ENCODE data around the gene KCNK17. TPM values are rescaled to one million over a fixed set of nuclear protein-coding genes. Genes with fewer than 3 reads are reported as not detected.

Gene KCNK17
- total RNA-seq, 1 experiment from 2014 or later = not detected

DNA sequence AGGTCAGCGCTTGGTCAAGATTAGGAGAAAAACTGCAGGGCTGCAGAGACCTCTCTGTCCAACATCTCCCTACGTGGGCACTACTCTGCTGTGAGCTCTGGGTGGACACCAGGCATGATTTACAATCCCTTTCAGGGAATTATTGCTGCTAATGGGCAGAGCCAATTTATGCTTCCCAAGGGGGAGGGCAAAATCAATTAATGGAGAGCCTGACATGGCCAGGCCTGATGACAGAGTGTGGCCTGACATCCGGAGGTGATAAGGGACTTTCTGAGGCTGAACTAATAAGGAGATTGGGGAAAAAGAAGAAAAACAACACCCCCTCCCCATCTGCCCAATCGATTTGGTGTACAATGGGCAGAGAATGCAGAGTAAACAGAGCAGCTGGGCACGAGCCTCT lies 13.3 kb upstream of the KCNK17 start:
- no TSS peak for BruUV-seq (replicated peaks)
- no peak for TF ChIP-seq CTCF (IDR thresholded peaks at IDR 0.05; ENCODE audit: insufficient read depth in 1 of 2, low read depth in 1 of 2, low read length in 1 of 2, severe bottlenecking in 1 of 2, unreplicated experiment in 1 of 2)
- Histone ChIP-seq H3K36me3 (ENCODE audit: control insufficient read depth, insufficient read depth, low read length) (no peaks in the 10 kb centered on the region), H3K27me3 (replicated peaks; ENCODE audit: control insufficient read depth, insufficient read depth, low read length) (no peaks in the 10 kb centered on the region; the same call in 1 of the 2 replicates), H3K9me3 (no peaks in the 10 kb centered on the region), H3K4me3 (ENCODE audit: low read depth, low read length) (no peak overlapping the region), H3K4me1 (no peaks in the 10 kb centered on the region)
- Mint-ChIP-seq H3K4me1 (ENCODE audit: low read depth, unreplicated experiment) (no peaks in the 10 kb centered on the region), H3K27me3 (ENCODE audit: insufficient read depth, unreplicated experiment) (peaks cover 26% of the 10 kb centered on the region), H3K4me3 (ENCODE audit: unreplicated experiment) (no peak overlapping the region), H3K36me3 (ENCODE audit: insufficient read depth, unreplicated experiment) (no peaks in the 10 kb centered on the region), H3K9me3 (ENCODE audit: unreplicated experiment) (no peaks in the 10 kb centered on the region), H3K27ac (ENCODE audit: unreplicated experiment) (no peak overlapping the region)
- CTCF ChIA-PET = no interaction called here
- POLR2A ChIA-PET = no interaction called here
- intact Hi-C loops (cut with micrococcal nuclease; ENCODE audit: unreplicated experiment) = no loop called here
- no peak for DNase-seq

GRCh38 chr6:39322306-39322850 lies 8.2 kb upstream of the KCNK17 start, which contains the start of gene KCNK16:
KCNK16 (minus strand) TSS chr6:39322702; CDS start chr6:39322540, 162 bp downstream.
- no peak for DNase-seq
- intact Hi-C loops (cut with micrococcal nuclease; ENCODE audit: unreplicated experiment) = no loop called here
- H3K36me3 Mint-ChIP-seq (ENCODE audit: insufficient read depth, unreplicated experiment) = no peaks in the 10 kb centered on the region
- BruUV-seq (replicated peaks) = no TSS peak
- H3K4me3 ChIP-seq (ENCODE audit: low read depth, low read length) = no peak within 1 kb of the TSS
- no peak within 1 kb of the TSS for H3K27ac Mint-ChIP-seq (ENCODE audit: unreplicated experiment)
- no peaks in the 10 kb centered on the region for H3K4me1 ChIP-seq
- H3K9me3 ChIP-seq = no peaks in the 10 kb centered on the region
- ChIA-PET CTCF (no interaction called here), POLR2A (no interaction called here)
- H3K27me3 ChIP-seq (replicated peaks; ENCODE audit: control insufficient read depth, insufficient read depth, low read length) = no peaks in the 10 kb centered on the region
- TF ChIP-seq CTCF (IDR thresholded peaks at IDR 0.05; ENCODE audit: insufficient read depth in 1 of 2, low read depth in 1 of 2, low read length in 1 of 2, severe bottlenecking in 1 of 2, unreplicated experiment in 1 of 2) = no peak
- peaks cover 19% of the 10 kb centered on the region for H3K27me3 Mint-ChIP-seq (ENCODE audit: insufficient read depth, unreplicated experiment)
- H3K4me3 Mint-ChIP-seq (ENCODE audit: unreplicated experiment) = no peak within 1 kb of the TSS
- H3K4me1 Mint-ChIP-seq (ENCODE audit: low read depth, unreplicated experiment) = no peaks in the 10 kb centered on the region
- no peaks in the 10 kb centered on the region for H3K36me3 ChIP-seq (ENCODE audit: control insufficient read depth, insufficient read depth, low read length)
- no peaks in the 10 kb centered on the region for H3K9me3 Mint-ChIP-seq (ENCODE audit: unreplicated experiment)

- H3K27me3 Mint-ChIP-seq (ENCODE audit: insufficient read depth, unreplicated experiment) = peaks cover 15% of the 10 kb centered on the region
Observed at GRCh38 chr6:39321761-39322160, 7.5 kb upstream of the KCNK17 start.

More at GRCh38 chr6:39321761-39322160, 7.5 kb upstream of the KCNK17 start:
- no peak for TF ChIP-seq CTCF (IDR thresholded peaks at IDR 0.05; ENCODE audit: insufficient read depth in 1 of 2, low read depth in 1 of 2, low read length in 1 of 2, severe bottlenecking in 1 of 2, unreplicated experiment in 1 of 2)
- H3K4me3 ChIP-seq (ENCODE audit: low read depth, low read length) = no peak overlapping the region
- DNase-seq = no peak
- H3K4me1 Mint-ChIP-seq (ENCODE audit: low read depth, unreplicated experiment) = no peaks in the 10 kb centered on the region
- no peak overlapping the region for H3K4me3 Mint-ChIP-seq (ENCODE audit: unreplicated experiment)
- intact Hi-C loops (cut with micrococcal nuclease; ENCODE audit: unreplicated experiment) = no loop called here
- no peaks in the 10 kb centered on the region for H3K36me3 ChIP-seq (ENCODE audit: control insufficient read depth, insufficient read depth, low read length)
- no peaks in the 10 kb centered on the region for H3K27me3 ChIP-seq (replicated peaks; ENCODE audit: control insufficient read depth, insufficient read depth, low read length)
- no peaks in the 10 kb centered on the region for H3K4me1 ChIP-seq
- H3K9me3 ChIP-seq = no peaks in the 10 kb centered on the region
- BruUV-seq (replicated peaks) = no TSS peak
- ChIA-PET CTCF (no interaction called here), POLR2A (no interaction called here)
- no peaks in the 10 kb centered on the region for H3K36me3 Mint-ChIP-seq (ENCODE audit: insufficient read depth, unreplicated experiment)
- no peaks in the 10 kb centered on the region for H3K9me3 Mint-ChIP-seq (ENCODE audit: unreplicated experiment)
- H3K27ac Mint-ChIP-seq (ENCODE audit: unreplicated experiment) = no peak overlapping the region

All from Caco-2 (cell line).